DMS153 (cell line): ENCODE measurements around the gene EGLN1.

ENCODE experiments used
- DNase-seq: peaks from one replicate; lab custom pipeline; 2025; lab: John Stamatoyannopoulos, UW

Gene EGLN1

GRCh38 chr1:231326248-231326647 is 95.8 kb downstream of the EGLN1 start:
- no peak for DNase-seq

- DNase-seq = no peak
Measured at GRCh38 chr1:231324660-231325059, 97.4 kb downstream of the EGLN1 start.

- no peak for DNase-seq
Measured at GRCh38 chr1:231322880-231323530, 99.1 kb downstream of the EGLN1 start.

- DNase-seq = no peak
Measured at GRCh38 chr1:231319080-231319479, 103.0 kb downstream of the EGLN1 start.

- DNase-seq = no peak
Measured at GRCh38 chr1:231318568-231318967, 103.5 kb downstream of the EGLN1 start.

- no peak for DNase-seq
Measured at GRCh38 chr1:231318015-231318355, 104.1 kb downstream of the EGLN1 start.

- DNase-seq = no peak
Measured at GRCh38 chr1:231317306-231318014, 104.6 kb downstream of the EGLN1 start.

- no peak for DNase-seq
Measured at GRCh38 chr1:231315887-231316286, 106.2 kb downstream of the EGLN1 start.
